Peyer's patch (tissue), 4 donors: ENCODE results near the gene KRT12.

Experiments
- CTCF ChIP-seq, 6 experiments: fragments of 450-650 bp in 4 of 6; fragments of 200-600 bp in 2 of 6; sonication (generic) in 1 of 6; IDR thresholded peaks; one replicate each; pipeline ENCODE4 v1.5.1; 2017 to 2019; ENCODE audit warnings: antibody characterized with exemption in 6 of 6, mild to moderate bottlenecking in 3 of 6, moderate library complexity in 1 of 6
- POLR2A ChIP-seq, 2 donors: fragments of 450-650 bp; IDR thresholded peaks; one replicate each; pipeline ENCODE4 v1.5.1; 2017; ENCODE audit warnings: antibody characterized with exemption in 2 of 2, mild to moderate bottlenecking in 2 of 2, moderate library complexity in 2 of 2

DNA sequence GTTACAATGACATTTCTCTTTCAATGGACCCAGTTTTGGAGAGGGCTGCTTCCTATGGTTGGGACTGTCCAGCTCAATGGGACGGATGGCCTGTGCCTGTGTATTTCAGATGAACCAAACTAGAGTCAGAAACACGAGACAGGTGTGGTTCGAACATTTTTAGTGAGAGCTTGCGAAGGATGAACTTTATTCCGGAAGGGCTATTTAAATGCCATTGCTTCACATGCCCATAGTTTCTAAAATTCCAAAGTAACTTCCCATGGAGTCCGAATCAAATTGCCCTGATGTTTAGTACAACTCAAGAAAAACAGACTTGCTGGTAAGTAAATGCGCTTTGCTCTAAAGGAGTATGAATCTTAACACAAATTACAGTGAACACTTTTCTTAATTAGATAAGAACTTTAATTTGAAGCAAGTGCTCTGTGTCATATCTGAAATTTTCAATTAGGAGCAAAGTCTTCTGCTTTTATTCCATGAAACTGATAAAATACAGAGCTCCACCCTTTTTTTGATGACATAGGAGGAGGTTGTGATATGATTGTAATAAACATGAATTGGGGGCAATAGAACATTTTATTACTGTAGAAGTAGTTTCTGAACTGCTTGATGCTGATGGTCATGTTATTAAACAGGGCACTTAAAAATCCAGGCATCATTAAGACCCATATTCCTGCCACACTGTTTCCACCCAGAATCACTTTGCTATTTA is 16.8 kb upstream of the KRT12 start:
- TF ChIP-seq POLR2A (IDR thresholded peaks at IDR 0.05) (peak; percentile 53 to 89), CTCF (IDR thresholded peaks at IDR 0.05) (no peak)
